GM20431 (cell line): ENCODE data around the gene DBN1.

ENCODE experiments used
- in situ Hi-C: fragments of 300-500 bp; cut with MseI, MboI; formaldehyde crosslinking; loops from one replicate; pipeline ENCODE4 v1.15.0; 2020; ENCODE audit warnings: low sequenced_read_pairs; ENCODE audit not compliant: unreplicated experiment

The DBN1 gene

GRCh38 chr5:177447066-177447610 is 26.3 kb downstream of the DBN1 start:
- in situ Hi-C loops, result no loop called here

DNA sequence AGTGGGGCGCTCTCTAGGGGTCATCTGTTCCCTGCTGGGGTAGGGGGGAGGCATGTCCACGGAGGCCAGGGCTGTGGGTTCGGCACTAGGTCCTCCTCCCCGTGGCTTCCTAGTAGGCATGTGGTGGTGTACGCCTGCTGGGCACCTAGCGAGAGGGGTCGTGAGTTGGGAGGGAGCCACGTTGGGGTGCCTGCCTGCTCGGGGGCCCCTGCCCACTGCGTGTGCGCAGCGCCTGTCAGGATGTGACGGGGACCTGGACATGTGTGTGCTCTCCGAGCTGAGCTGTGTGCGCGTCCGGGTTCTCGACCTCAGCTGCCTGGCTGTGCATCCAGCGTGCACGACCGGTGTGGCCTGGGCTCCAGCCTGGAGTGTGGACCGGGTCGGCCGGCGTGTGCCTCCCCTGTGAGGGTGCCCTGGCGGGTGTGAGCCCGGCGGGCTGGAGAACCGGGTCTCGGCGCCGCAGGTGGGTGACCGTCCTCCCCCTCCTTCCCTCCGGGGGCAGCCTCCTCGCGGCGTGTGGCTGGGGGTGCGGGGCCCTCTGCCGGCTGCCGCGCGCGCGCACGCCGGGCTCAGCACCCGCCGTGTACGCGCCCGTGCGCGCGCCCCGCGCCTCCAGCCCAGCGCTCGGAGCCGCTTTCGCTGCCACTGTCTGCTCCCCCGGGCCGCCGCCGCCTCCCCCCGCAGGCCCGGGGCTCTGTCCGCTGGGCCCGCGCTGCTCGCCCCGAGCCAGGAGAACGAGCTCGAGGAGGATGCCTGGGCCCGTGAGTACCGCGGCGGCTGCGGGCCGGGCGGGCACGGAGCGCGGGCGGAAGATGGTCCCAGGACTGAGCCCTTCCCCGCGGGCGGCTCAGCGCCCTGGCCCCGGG is 27.0 kb downstream of the DBN1 start, which contains the start of gene PRR7:
Gene PRR7 (plus strand): TSS at position 615 of the 866 bp plus-strand sequence. CDS start 8,254 bp downstream, outside the sequence.
- in situ Hi-C loops, result no loop called here

GRCh38 chr5:177445917-177446199 is 27.6 kb downstream of the DBN1 start:
- in situ Hi-C loops, result no loop called here

DNA sequence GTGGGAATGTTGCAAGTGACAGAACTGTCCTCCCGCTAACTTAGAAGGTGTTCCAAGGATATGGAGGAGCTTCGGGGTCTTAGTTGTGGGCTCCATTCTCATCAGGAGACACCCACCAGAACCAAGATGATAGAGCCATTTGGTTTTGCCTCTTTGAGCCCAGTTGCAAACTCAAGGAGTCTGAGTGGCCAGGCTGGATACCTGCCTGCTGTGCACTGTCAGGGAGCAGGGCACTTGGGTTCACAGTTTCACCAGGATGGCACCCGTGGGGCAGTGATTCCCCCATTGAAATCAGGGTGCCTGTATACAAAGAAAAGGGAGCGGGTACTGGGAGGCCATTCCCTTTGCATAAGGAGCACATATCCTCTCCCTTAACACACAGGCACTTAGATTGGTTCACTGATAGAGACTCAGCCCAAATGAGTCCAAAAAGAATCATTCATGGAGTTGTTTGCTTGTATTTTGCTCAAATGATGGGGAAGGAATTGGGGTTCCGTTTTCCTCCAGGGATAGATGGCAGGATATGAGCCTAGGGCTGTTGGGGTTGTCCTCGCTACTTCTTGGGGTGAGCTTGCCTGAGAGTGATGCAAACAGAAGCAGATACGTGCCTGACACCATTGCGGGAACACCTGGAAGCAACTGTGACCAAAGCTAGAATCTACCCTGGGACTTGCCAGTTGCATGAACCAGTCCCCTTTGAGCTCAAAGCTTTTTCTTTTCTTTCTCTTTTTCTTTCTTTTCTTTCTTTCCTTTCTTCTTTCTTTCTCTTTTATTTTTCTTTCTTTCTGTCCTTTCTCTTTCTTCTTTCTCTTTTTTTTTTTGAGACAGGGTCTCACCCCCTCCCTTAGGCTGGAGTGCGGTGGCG is 28.1 kb downstream of the DBN1 start:
- in situ Hi-C loops, result no loop called here

DNA sequence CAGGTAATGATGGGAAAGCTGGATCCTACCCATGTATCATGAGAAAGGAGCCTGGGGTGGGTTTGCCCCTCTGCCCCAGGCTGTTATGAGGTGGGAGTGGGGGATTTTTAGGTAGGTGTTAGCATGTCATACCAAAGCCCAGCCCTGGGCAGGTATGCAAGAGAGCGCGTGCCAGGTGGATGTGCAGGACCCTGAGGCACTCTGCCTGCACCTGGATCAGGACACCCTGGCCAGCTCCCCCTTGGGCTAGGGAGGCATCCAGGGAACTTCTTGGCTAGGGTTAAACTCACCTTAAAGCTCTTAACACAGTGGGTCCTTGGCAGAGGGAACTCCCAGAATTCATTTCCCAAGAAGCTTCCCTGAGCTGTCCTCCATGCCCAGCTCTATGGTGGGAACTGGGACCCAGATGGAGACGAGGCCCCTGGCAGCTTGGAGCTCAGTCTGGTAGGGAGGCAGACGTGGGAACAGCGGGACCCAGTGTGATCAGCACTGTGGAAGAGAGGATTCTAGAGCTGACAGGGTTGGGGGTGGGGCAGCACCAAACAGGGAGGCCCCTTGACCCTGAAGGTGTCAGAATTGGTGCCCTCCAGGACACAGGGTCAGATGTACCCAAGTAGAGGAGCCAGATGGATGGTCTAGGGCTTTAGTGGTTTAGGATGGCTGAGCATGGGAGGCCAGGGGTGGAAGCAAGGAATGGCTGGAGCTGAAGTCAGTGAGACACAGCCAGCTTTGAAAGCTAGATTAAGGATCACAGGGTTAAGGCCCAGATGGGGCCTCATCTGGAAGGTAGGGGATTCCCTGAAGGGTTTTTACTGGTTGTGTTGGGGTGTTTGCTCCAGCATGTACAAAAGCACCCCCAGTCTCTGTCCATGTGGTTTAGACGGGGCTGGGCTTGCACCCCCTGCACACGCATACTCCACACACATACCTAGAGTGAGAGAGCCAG is 29.1 kb downstream of the DBN1 start:
- in situ Hi-C loops, result no loop called here

GRCh38 chr5:177443144-177443983 is 30.1 kb downstream of the DBN1 start:
- in situ Hi-C loops, result no loop called here

DNA sequence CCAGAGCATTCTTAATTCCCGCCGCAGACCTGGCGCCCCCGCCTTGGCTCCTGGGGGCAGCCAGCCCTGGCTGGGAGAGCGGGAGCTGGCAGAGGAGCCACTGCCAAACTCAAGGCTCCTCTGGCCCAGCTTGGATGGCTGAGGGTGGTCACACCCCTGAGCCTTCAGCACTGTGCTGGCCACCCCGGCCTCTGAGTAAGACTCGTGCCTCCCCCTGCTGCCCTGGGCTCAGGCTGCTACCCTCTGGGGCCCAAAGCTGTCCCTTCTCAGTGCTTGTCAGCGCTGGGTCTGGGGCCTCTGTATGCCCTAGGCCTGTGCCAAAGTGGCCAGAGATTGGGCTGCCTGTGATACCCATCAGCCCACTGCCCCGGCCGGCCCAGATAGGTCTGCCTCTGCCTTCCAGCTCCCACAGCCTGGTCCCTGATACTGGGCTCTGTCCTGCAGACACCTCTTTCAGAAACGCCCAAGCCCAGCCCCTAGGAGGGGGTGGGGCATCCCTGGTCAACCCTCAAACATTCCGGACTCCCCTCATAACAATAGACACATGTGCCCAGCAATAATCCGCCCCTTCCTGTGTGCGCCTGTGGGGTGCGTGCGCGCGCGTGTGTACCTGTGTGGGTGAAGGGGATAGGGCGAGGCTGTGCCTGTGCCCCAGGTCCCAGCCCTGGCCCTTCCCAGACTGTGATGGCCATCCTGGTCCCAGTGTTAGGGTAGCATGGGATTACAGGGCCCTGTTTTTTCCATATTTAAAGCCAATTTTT is 31.2 kb downstream of the DBN1 start:
- in situ Hi-C loops, result no loop called here

- in situ Hi-C loops, result no loop called here
Measured at GRCh38 chr5:177440990-177441780, 32.2 kb downstream of the DBN1 start.

DNA sequence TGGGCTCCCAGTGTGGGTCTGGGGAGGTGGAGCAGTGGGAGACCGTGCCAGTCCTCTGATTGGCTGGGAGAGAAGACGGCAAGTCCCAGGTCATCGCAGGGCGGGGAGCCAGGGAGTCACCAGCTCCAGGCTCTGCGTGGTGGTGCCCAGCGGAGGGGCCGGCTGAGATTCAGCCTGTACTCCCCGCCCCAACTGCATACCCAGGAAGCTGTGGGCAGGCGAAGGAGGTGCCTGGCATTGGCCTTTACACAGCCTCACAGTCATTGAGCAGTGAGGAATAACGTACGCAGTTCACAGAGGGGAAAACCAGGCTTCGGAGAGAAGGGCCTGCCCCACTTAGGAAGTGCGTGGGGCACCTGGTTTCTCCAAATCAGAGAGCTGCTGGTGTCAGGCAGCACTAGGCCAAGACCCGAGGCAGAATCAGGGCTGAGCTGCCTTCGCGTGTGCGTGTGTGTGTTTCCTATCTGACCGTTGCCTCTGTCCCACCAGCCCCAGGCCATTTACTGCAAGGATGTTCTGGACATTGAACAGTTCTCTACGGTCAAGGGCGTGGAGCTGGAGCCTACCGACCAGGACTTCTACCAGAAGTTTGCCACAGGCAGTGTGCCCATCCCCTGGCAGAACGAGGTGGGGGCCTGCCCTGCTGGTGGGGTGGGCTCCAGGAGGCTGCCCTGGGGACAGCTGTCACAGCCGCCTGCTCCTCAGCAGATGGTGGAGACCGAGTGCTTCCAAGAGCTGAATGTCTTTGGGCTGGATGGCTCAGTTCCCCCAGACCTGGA is 33.0 kb downstream of the DBN1 start:
- in situ Hi-C loops, result no loop called here

DNA sequence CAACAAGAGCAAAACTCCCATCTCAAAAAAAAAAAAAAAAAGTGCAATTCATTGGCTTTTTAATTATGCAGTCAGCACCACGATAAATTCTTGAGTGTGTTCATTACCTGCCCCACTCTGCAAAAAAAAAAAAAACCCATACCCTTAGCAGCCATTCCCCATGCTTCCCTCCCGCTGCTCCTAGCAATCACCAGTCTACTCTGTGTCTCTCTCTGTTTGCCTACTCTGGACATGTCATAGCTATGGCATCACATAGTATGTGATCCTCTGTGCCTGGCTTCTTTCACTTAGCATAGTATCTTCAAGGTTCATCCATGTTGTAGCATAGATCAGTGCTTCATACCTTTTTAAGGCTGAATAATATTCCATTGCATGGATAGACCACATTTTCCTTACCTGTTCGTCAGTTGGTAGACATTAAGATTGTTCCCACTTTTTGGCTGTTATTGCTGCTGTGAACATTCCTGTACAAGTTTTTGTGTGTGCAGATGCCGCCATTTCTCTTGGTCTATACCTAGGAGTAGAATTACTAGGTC is 33.8 kb downstream of the DBN1 start:
- in situ Hi-C loops, result no loop called here

- in situ Hi-C loops, result no loop called here
Measured at GRCh38 chr5:177438468-177438867, 35.0 kb downstream of the DBN1 start.

DNA sequence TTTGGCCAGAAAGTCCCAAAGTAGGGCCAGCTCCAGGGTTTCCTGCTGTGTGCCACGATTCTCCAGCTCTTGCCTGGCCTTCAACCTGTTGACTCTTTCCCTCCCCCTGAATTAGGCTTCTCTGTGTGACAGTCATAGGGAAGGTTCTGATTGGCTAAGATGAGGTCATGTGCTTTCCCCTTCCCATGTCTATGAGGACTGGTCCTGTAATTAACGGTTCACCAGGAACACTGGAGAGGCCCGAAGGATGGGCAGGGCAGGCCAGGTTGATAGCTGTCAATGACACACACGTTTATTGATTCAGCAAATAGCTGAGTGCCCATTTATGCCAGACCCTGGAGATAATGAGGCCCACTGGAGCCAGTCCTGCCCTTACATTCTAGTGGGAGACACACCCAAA is 35.8 kb downstream of the DBN1 start:
- in situ Hi-C loops, result no loop called here

- in situ Hi-C loops, result no loop called here
Measured at GRCh38 chr5:177435847-177436536, 37.4 kb downstream of the DBN1 start.

- in situ Hi-C loops, result no loop called here
Measured at GRCh38 chr5:177434942-177435738, 38.3 kb downstream of the DBN1 start.

DNA sequence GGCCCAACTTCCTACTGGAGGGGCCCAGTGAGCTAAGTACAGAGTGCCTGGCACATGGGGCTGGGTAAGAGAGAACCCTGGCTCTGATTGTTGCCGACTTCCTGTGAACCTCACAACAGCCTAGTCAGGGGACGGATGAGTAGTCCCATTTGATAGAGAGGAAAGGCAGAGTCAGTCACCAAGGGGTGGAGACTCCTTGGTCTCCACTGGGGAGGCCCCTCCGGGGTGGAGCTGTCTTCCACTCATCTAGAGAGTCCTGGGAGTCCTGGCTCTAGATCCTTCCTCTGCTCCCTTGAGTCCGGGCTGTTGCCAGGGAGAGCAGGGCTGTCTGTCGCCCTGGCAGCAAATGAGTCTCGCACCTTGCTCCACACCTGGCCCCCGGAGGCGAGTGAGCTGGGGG is 39.0 kb downstream of the DBN1 start:
- in situ Hi-C loops, result no loop called here
